HTERT RPE-1 (cell line): ENCODE results near the gene LRGUK.

Experiments
- in situ Hi-C: fragments of 300-500 bp; cut with MboI; formaldehyde crosslinking; loops from 4 replicates; pipeline ENCODE4 v1.14.3; 2020; ENCODE audit warnings: low sequenced_read_pairs

LRGUK gene

GRCh38 chr7:134122980-134123379 lies 4.2 kb upstream of the LRGUK start:
- in situ Hi-C loops: no loop called here

GRCh38 chr7:134126146-134126545 lies 994 bp upstream of the LRGUK start:
- in situ Hi-C loops: no loop called here

- in situ Hi-C loops: no loop called here
These were observed 559 bp upstream of the LRGUK start for GRCh38 chr7:134126596-134126965.

- in situ Hi-C loops: no loop called here
These were observed 1.7 kb downstream of the LRGUK start for GRCh38 chr7:134128829-134129228.

GRCh38 chr7:134129856-134130523 lies 2.9 kb downstream of the LRGUK start:
- in situ Hi-C loops: no loop called here

GRCh38 chr7:134134004-134134403 lies 6.9 kb downstream of the LRGUK start:
- in situ Hi-C loops: no loop called here

- in situ Hi-C loops: no loop called here
These were observed 14.0 kb downstream of the LRGUK start for GRCh38 chr7:134140889-134141867.

GRCh38 chr7:134141868-134142264 lies 14.7 kb downstream of the LRGUK start:
- in situ Hi-C loops: no loop called here

- in situ Hi-C loops: no loop called here
These were observed 26.5 kb downstream of the LRGUK start for GRCh38 chr7:134153493-134154136.

GRCh38 chr7:134154581-134155130 lies 27.5 kb downstream of the LRGUK start:
- in situ Hi-C loops: no loop called here

GRCh38 chr7:134155206-134155605 lies 28.1 kb downstream of the LRGUK start:
- in situ Hi-C loops: no loop called here

- in situ Hi-C loops: no loop called here
These were observed 28.7 kb downstream of the LRGUK start for GRCh38 chr7:134155871-134156270.

- in situ Hi-C loops: no loop called here
These were observed 38.1 kb downstream of the LRGUK start for GRCh38 chr7:134165252-134165651.

GRCh38 chr7:134167250-134167649 lies 40.1 kb downstream of the LRGUK start:
- in situ Hi-C loops: no loop called here

- in situ Hi-C loops: no loop called here
These were observed 40.7 kb downstream of the LRGUK start for GRCh38 chr7:134167841-134168240.

- in situ Hi-C loops: no loop called here
These were observed 47.7 kb downstream of the LRGUK start for GRCh38 chr7:134174795-134175261.

GRCh38 chr7:134175334-134176036 lies 48.3 kb downstream of the LRGUK start:
- in situ Hi-C loops: no loop called here

- in situ Hi-C loops: no loop called here
These were observed 48.9 kb downstream of the LRGUK start for GRCh38 chr7:134176037-134176350.

GRCh38 chr7:134179036-134180011 lies 52.2 kb downstream of the LRGUK start:
- in situ Hi-C loops: no loop called here

GRCh38 chr7:134180376-134180775 lies 53.2 kb downstream of the LRGUK start:
- in situ Hi-C loops: no loop called here
